Thyroid gland (tissue), 4 donors: Measurements from ENCODE around the gene NCF2. TPM values are rescaled to one million over a fixed set of nuclear protein-coding genes. Genes with fewer than 3 reads are reported as not detected.

Experiments used
- DNase-seq, 2 donors: peaks; one replicate each; pipeline ENCODE4 v3.0.0-alpha.2; 2019
- H3K27ac ChIP-seq, 3 donors: fragments of 200-600 bp; sonication (generic); 1 replicate in 2 of 3; 2 replicates in 1 of 3; pipeline ENCODE4 v1.5.1; 2016 to 2019; ENCODE audit warnings: mild to moderate bottlenecking in 1 of 3, moderate library complexity in 1 of 3
- H3K27me3 ChIP-seq: fragments of 200-600 bp; sonication (generic); one replicate; pipeline ENCODE4 v1.5.1; 2019
- H3K36me3 ChIP-seq, 2 donors: fragments of 200-600 bp; sonication (generic); one replicate each; pipeline ENCODE4 v1.5.1; 2016 to 2019
- H3K4me1 ChIP-seq, 2 donors: fragments of 200-600 bp; sonication (generic); one replicate each; pipeline ENCODE4 v1.5.1; 2017 to 2019
- H3K4me3 ChIP-seq, 3 donors: fragments of 200-600 bp; sonication (generic); replicated peaks in 1 of 3; 1 replicate in 2 of 3; 2 replicates in 1 of 3; pipeline ENCODE4 v1.5.1; 2016; ENCODE audit warnings: mild to moderate bottlenecking in 1 of 3
- H3K9me3 ChIP-seq: fragments of 200-600 bp; sonication (generic); one replicate; pipeline ENCODE4 v1.5.1; 2017
- POLR2A ChIP-seq, 2 donors: fragments of 450-650 bp; IDR thresholded peaks; one replicate each; pipeline ENCODE4 v1.6.1; 2017; ENCODE audit warnings: antibody characterized with exemption in 2 of 2, mild to moderate bottlenecking in 2 of 2, moderate library complexity in 1 of 2
- WGBS, 2 donors: methylation state at CpG; one replicate each; pipeline ENCODE4 v1.1.5; 2017; 5-methylcytosine and 5-hydroxymethylcytosine counted together
- intact Hi-C: fragments of 100-400 bp; cut with DNase I; formaldehyde crosslinking; loops from one replicate; pipeline ENCODE4 v1.15.1; 2023
- total RNA-seq, 4 donors: library from RNA; depleted of rRNA; stranded (reverse); fragments of >200 nt; gene quantifications; one replicate each; pipeline ENCODE4 v1.2.3, GENCODE V29; 2016
- TF ChIP-seq, protein P1 (sequence below), 6 experiments: fragments of 200-600 bp in 3 of 6; fragments of 450-650 bp in 3 of 6; sonication (generic) in 3 of 6; IDR thresholded peaks; one replicate each; pipeline ENCODE4 v1.5.1; 2016 to 2019; ENCODE audit warnings: antibody characterized with exemption in 6 of 6, mild to moderate bottlenecking in 2 of 6, inconsistent platforms in 1 of 6, moderate library complexity in 1 of 6

NCF2 gene
- total RNA-seq, 4 donors from 2014 or later: 3.5 to 9.8 (median 4.5) TPM

GRCh38 chr1:183593356-183593755 lies 3.1 kb upstream of the NCF2 start:
- TF ChIP-seq, protein P1, sequence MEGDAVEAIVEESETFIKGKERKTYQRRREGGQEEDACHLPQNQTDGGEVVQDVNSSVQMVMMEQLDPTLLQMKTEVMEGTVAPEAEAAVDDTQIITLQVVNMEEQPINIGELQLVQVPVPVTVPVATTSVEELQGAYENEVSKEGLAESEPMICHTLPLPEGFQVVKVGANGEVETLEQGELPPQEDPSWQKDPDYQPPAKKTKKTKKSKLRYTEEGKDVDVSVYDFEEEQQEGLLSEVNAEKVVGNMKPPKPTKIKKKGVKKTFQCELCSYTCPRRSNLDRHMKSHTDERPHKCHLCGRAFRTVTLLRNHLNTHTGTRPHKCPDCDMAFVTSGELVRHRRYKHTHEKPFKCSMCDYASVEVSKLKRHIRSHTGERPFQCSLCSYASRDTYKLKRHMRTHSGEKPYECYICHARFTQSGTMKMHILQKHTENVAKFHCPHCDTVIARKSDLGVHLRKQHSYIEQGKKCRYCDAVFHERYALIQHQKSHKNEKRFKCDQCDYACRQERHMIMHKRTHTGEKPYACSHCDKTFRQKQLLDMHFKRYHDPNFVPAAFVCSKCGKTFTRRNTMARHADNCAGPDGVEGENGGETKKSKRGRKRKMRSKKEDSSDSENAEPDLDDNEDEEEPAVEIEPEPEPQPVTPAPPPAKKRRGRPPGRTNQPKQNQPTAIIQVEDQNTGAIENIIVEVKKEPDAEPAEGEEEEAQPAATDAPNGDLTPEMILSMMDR (IDR thresholded peaks at IDR 0.05): no peak
- no peak for TF ChIP-seq POLR2A (IDR thresholded peaks at IDR 0.05)

GRCh38 chr1:183592733-183593132 lies 2.5 kb upstream of the NCF2 start:
- DNase-seq: no peak
- Histone ChIP-seq H3K27ac (no peak overlapping the region), H3K4me3 (no peak overlapping the region), H3K27me3 (no peaks in the 10 kb centered on the region), H3K36me3 (no peaks in the 10 kb centered on the region), H3K9me3 (no peaks in the 10 kb centered on the region), H3K4me1 (no peaks in the 10 kb centered on the region)
- intact Hi-C loops: no loop called here
- TF ChIP-seq POLR2A (IDR thresholded peaks at IDR 0.05): no peak
- TF ChIP-seq, protein P1 (IDR thresholded peaks at IDR 0.05): no peak
- 92 to 96% methylated on average over 7 of the region's 7 CpGs for WGBS, 2 donors

More at GRCh38 chr1:183593356-183593755, 3.1 kb upstream of the NCF2 start:
- WGBS, 2 donors: 51 to 57% methylated on average over 3 of the region's 3 CpGs
- no peak for DNase-seq
- Histone ChIP-seq H3K27ac (no peak overlapping the region), H3K4me1 (no peaks in the 10 kb centered on the region), H3K36me3 (no peaks in the 10 kb centered on the region), H3K9me3 (no peaks in the 10 kb centered on the region), H3K27me3 (no peaks in the 10 kb centered on the region), H3K4me3 (no peak overlapping the region)
- intact Hi-C loops: no loop called here

DNA sequence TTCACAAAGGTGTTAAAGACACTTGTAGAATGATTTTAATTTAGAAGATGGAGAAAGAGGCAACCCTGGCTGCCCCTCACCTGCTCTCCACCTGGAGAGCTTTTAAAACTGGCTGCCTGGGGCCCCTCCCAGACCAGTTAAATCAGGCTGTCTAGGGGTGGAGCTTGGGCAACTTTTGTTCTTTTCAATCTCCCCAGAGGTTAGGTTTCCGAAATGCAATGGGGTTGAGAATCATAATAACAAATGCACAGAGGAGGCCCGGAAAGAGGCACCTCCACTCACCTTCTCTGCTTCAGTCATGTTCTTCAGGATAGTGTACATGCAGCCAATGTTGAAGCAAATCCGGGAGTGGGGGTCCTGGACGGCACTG lies 400 bp downstream of the NCF2 start:
- intact Hi-C loops: no loop called here
- DNase-seq: no peak
- TF ChIP-seq POLR2A (IDR thresholded peaks at IDR 0.05): no peak
- TF ChIP-seq, protein P1 (IDR thresholded peaks at IDR 0.05): no peak
- H3K4me3 ChIP-seq: no peak overlapping the region
- no peaks in the 10 kb centered on the region for H3K36me3 ChIP-seq
- H3K9me3 ChIP-seq: no peaks in the 10 kb centered on the region
- 86 to 96% methylated on average over 4 of the region's 4 CpGs for WGBS, 2 donors
- H3K4me1 ChIP-seq: no peaks in the 10 kb centered on the region
- H3K27ac ChIP-seq: no peak overlapping the region
- no peaks in the 10 kb centered on the region for H3K27me3 ChIP-seq

DNA sequence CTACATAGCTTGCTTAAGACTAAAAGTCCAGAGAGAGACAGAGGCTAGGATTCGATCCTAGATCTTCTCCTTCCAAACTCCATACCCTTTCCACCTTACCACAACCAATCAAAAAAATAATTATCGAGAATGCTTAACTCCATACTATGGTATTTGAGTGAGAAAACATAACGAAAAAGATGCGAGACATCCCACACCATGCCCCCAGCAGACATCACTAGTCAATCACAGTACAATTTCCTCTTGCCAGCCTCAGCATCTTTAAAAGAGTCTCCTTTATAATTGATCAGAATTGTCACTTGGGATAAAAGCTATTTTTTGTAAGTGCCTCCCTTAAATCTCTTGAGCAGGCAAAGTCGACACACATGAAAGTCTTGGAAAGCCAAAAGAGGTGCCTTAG lies 875 bp downstream of the NCF2 start:
- intact Hi-C loops: no loop called here
- H3K4me3 ChIP-seq: no peak overlapping the region
- no peak overlapping the region for H3K27ac ChIP-seq
- no peaks in the 10 kb centered on the region for H3K36me3 ChIP-seq
- WGBS, 2 donors: 88 to 92% methylated on average over 5 of the region's 5 CpGs
- no peak for DNase-seq
- H3K4me1 ChIP-seq: no peaks in the 10 kb centered on the region
- no peaks in the 10 kb centered on the region for H3K27me3 ChIP-seq
- no peaks in the 10 kb centered on the region for H3K9me3 ChIP-seq
- no peak for TF ChIP-seq POLR2A (IDR thresholded peaks at IDR 0.05)
- TF ChIP-seq, protein P1 (IDR thresholded peaks at IDR 0.05): no peak

GRCh38 chr1:183588827-183589226 lies 1.4 kb downstream of the NCF2 start:
- no peak for DNase-seq
- Histone ChIP-seq H3K4me1 (no peaks in the 10 kb centered on the region), H3K27ac (no peak overlapping the region), H3K9me3 (no peaks in the 10 kb centered on the region), H3K4me3 (no peak overlapping the region), H3K27me3 (no peaks in the 10 kb centered on the region), H3K36me3 (no peaks in the 10 kb centered on the region)
- intact Hi-C loops: no loop called here
- TF ChIP-seq POLR2A (IDR thresholded peaks at IDR 0.05): no peak
- TF ChIP-seq, protein P1 (IDR thresholded peaks at IDR 0.05): no peak
